Medulla oblongata (tissue), 1 donor: Measurements from ENCODE around the gene GALNT1.

Source experiments
- DNase-seq: peaks from one replicate; pipeline ENCODE4 v3.0.0-alpha.2; 2015; ENCODE audit errors: extremely low spot score

GALNT1 gene

DNA sequence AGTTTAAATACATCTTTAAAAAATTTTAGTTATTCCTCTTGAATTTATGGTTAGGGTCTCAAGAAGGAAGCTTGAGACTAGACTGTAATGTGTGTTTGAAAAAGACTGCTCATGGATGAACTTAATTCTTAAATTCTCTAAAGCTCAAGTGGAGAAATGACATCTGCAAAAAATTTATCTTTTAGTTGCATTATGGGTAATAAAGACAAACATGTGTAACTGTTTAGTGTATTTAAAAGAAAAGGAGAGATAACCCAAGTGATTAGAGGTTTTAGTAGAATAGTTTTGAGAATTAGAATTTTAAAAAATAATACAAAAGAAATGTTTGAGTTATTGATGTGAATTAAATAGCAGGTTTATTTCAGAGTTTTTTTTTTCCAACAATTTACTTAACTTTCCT is 36.7 kb downstream of the GALNT1 start:
- no peak for DNase-seq

DNA sequence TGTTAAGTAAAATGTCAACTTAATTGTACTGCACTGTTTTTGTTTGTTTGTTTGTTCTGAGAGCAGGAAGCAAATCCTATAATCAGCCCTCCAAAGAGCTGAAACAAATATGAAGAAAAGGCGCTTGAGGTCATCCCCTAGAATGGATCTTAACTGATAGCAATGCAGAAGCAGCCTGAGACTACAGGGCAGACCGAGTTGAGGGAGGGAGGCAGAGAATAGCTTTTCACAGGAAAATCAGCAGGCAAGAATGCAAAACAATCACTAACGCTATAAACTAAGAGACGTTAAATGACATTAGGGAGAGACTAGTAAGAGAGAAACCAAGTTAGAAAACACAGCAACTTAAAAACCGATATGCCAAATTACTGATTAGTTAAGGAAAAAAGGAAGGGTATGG is 37.2 kb downstream of the GALNT1 start:
- peak; percentile 50 for DNase-seq

DNA sequence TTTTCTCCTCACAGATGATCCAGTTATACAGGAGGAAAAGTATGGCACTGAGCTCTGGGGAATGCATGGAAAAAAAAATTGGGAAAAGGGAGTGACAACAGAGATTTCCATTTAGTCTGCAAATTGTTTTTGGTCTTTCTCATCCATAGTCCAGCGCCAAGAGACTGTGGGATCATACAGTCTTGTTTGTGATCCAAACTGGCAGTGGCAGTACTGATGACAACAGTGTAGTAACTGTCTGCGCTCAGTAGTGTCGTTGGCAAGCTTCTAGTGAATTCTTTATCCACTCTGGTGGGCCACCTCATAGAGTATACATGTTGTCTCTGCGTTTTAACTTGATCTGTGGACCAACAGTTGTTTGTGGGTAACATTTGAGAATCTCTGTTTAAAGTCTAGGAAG is 37.9 kb downstream of the GALNT1 start:
- DNase-seq: peak; percentile 90

DNA sequence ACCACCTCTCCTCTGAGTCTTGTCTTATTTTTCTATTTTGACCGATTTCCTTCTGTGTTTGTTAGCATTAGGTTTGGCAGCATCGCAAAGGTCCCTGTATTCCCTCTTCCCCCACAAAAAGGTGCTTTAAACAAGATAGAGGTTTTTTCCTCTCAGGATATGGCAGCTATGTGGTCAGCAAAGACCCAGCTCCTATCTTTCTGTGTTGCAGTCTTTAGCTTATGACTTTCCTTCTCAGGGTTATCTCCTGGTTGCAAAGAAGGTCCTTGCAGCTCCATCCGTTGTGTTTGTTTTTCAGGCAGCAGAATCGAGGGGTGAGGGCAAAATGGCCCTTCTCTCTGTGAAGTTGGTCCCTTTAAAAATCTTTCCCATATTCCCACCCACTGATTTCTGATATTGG is 38.4 kb downstream of the GALNT1 start:
- no peak for DNase-seq

DNA sequence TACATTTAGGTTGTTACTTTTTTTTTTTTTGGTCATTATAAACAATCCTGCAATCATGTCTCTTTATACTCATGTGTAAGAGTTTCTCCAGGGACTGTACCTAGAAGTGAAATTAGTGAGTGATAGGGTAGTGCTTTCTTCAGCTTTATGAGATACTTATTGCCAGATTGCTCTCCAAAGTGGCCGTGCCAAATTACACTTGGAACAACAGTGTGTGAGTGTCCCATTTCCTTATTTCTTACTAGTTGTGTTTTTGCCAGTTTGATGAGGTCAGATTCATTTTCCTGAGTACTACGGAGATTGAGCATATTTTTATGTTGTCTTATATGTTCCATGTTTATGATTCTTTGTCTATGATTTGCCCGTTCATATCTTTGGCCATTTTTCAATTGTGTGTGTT is 39.2 kb downstream of the GALNT1 start:
- peak; percentile 54 for DNase-seq

DNA sequence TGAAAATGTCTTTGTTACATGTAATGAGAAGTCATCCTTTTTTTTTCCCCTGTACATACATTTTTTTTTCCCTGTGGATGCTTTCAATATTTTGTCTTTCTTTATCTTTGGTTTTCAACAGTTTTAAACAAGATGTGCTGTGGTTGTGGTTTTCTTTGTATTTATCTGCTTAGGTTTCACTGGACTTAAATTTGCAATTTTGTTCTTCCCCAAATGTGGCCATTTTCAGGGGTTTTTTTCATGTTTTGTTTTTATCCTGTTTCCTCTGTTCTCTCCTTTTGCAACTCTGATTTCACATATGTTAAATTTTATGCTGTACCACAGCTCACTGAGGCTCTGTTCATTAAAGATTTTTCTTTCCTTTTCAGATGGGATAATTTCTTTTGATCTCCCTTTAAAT is 41.7 kb downstream of the GALNT1 start:
- no peak for DNase-seq

DNA sequence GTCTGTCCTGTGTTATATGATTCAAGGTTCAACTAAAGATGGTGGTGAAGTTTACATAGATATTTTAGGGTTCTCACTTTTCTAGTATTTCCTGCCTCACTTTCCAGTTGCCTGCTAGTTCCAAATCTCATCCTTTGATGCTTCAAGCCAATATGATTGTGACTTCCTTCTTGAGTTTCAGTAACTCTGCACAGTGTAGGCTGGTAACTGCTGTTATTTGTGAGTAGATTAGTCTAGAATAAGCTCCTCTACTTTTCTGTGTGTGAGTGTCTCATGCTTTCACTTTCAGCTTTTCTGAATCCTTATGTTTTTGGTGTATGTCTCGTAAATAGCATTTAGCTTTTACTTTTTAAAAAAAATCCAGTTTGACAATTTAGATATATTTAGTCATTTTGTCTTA is 42.6 kb downstream of the GALNT1 start:
- no peak for DNase-seq

DNA sequence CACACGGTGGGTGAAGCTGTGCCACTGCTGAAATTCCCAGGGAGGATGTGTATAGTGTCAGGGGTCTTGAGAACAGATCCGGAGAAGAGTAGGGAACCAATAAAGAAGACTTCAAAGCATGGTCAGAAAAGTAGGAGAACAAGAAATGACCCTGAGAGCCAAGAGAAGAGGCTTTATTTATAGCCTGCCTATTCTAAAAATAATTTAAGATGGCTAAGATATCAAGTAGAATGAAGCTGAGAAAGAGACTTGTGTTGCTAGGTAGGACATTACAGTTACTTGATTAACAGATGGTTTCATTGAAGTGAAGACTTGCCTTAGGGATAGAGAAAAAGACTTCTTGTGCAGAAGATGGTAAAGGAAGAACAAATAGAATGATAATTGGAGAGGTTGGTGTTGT is 43.7 kb downstream of the GALNT1 start:
- no peak for DNase-seq

DNA sequence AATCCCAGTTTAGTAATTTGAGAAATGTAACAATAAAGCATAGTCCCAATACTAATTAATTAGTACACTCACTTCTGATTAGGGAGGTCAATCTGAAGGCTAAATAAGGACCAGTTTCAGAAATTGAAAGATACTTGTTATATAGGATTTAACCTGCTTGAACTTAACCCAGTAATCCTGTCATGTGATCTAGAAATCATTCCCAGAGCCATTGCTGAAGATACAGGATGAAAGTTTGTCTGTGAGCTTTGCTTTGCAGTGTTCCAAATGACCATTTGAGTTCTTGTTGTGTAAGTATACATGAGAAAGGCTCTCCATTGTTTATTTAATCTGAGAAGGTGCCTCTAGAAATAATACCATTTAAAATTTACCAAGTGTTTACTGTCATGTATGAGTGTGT is 52.2 kb downstream of the GALNT1 start:
- no peak for DNase-seq

DNA sequence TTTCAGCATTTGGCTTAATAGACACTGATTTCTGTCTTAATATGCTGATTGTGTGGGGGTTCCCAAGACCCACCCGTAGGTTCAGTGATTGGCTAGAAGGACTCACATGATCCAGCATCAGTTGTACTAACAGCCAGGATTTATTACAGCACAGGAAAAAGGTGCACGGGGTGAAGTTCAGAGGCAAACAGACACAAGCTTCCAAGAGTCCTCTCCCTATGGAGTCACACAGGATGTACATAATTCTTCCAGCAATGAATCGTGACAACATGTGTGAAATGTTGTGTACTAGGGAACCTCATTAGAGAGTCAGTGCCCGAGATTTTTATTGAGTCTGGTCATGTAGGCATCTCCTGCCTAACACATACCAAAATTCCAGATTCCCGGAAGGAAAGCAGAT is 52.8 kb downstream of the GALNT1 start:
- no peak for DNase-seq

DNA sequence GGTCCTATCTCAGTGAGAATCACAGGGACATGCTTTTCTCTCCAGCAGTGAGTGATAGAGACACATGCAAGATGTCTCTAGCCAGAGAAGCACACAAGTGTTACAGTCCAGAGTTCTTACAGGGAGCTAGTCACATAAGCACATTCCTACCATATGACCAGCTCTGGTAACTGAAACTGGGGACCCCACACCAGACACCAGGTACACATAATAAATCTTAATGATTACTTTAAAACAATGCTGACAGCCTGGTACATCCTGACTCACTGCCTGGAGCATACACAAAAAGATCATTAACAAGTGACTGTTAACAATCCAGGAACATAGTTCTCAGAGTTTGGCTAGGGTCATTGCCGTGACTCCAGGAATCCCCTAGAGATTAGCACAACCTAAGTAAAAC is 53.6 kb downstream of the GALNT1 start:
- no peak for DNase-seq

DNA sequence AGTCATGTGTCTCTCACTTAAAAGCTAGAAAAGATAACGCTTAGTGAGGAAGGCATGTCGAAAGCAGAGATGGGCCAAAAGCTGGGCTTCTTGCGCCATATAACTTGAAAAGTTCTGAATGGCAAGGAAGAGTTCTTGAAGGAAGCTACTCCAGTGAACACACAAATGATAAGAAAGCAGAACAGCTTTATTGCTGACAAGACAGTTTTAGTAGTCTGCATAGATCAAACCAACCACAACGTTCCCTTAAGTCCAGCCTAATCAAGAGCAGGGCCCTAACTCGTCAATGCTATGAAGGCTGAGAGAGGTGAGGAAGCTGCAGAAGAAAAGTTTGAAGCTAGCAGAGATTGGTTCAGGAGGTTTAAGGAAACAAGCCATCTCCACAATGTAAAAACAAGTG is 55.7 kb downstream of the GALNT1 start:
- no peak for DNase-seq

DNA sequence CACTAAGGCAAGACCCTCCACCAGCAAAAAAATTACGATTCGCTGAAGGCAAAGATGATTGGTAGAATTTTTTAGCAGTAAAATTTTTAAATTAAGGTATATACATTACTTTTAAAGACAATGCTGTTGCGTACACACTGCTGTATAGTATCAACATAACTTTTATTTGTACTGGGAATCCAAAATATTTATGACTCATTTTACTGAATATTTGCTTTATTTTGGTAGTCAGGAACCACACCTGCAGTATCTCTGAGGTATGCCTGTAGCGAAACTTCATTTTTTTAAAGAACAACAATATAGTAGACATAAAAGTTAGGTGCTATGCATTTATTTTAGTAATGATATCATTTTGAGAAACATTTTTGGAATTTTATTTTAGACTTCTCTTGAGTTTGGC is 57.8 kb downstream of the GALNT1 start:
- DNase-seq: no peak

DNA sequence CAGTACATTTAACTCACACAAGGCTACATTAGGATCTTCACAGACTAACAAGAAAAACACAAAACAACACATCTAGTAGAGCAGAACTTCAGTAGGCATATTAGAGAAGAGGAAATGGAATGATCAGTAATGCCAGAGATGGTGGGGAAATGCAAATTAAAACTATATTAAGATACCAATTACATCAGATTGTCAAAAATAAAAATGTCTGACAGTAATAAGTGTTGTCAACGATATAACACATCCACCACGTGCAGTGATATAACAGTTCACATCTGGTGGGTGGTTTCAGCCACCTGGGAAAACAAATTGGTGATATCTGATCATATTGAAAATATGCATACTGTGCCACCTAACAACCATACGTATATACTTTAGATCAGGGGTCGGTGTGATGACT is 59.9 kb downstream of the GALNT1 start:
- DNase-seq: no peak

DNA sequence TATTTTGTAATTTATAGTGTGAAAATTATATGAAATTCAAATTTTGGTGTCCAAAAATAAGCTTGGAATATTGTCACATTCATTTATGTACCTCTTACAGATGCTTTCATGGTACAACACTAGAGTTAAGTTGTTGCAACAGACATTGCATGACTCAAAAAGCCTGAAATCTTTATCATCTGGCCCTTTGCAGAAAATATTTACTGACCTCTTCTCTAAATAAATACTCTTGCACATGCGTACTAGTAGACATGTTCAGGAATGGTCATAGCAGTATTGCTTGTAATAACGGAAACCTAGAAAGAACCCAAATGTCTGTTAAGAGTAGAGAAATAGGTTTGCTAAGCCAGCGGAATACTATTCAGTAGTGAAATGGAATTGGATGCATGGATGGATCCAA is 60.4 kb downstream of the GALNT1 start:
- DNase-seq: no peak

DNA sequence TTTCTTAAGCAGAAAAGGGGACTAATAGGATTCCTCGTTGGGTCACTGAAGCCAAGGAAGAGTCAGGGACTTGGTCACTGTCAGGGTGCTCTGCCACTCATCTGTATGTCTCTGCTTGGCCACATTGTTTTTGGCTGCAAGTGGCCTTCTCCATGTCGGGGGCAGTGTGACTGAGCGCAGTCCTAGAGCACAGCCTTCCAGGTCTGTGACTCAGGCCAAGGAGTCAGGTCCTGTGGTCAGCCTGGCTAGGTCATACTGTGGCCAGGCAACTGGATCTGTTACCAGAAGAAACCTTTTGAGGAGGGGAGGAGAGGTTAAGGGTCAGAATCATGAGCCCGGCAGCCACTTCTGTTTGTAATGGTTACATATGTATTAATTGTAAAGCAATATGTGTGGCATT is 61.3 kb downstream of the GALNT1 start:
- DNase-seq: no peak

DNA sequence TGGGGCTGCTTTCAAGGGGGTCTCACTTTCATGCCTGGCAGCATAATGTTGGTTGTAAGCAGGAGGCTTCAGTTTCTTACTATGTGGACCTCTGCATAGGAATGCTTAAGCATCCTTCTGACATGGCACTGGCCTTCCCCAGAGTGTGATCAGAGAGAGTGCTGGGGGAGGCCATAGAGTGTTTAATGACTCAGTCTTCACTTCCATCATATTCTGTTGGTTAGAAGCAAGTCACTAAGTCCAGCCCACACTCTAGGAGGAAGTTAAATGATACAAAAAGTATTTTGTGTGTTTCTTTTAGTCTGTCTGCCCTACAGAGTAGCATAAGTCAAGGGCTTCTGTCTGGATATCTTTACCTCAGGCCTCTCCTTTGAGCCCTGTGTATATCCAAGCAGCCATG is 64.9 kb downstream of the GALNT1 start:
- no peak for DNase-seq

DNA sequence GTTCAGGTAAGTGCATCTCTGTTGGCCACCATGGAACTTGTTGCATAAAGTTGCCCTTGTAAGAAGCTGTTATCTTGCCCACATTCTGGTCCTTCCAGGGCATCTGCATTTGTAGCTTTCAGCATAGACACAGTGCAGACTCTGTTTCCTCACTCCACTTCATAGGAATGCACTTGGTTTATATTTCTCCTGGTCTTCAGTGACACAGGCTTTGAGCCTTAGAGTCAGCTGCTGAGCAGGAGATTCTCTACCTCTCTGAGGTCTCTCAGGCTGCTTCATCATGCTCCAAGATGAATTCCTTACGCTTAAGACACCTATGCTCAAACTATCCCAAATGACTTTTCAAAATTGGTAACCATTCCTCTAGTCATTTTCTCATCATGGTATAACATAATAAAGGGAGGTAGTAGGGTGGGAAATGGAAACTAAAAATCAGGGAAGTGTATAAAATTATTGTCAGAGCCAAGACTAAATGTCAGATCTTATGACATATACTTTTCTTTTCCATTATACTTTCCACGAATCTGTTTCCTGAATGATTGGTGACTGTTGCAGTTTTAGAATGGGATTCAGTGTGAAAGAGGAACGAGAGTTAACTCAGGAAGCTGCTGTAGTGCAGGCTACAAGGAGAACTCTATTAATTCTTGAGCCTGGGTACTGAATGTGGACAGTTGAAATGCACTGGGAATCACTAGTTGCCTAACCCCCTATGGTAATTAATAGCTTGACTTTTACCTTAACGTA is 72.0 kb downstream of the GALNT1 start:
- DNase-seq: peak; percentile 21

DNA sequence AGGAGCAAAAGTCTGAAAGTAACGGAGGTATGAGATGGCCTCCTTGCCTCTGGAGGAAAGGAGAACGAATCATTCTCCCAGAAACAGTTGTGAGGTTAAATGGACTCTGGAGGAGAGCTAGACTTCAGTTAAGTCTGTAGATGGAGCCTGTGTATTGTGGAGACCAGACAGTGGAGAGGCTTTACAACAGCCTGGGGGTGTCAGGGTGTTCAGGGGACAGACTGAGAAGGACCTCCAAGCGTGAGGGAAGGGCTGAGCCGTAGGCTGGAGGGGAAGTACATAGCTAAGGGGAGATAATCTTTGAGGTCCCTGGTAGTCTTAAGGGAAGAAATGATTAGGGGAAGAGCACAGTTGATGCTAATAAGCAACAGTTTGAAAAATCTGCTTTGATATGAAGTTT is 76.6 kb downstream of the GALNT1 start:
- no peak for DNase-seq

DNA sequence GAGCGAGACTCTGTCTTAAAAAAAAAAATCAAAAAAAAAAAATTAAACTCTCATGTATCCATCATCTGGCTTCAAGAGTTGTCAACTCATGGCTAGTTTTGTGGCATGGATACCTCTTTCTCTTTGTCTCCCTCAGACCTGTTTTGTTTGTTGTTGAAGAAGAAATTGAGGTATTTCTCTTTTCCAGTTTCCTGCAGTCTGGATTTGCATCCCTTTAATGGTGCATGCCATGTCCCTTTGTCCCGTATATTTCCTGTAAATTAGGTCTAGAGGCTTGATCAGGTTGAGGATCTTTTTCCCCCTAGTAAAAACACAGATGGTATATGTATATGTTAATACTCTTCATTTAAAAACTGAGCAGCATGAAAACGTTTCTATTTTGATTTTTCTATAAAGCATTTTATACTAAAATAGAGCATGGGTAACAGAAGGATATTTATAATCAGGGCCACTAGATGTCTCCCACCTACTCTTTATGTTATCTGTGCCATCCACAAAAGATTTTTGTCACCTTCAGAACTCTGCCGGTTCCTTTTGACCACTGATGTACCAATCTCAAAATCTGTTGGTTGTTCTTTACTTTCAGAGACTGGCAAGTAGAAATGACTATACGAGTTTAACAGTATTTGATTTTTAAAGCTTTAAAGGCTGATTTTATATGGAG is 80.1 kb downstream of the GALNT1 start:
- DNase-seq: peak; percentile 57

DNA sequence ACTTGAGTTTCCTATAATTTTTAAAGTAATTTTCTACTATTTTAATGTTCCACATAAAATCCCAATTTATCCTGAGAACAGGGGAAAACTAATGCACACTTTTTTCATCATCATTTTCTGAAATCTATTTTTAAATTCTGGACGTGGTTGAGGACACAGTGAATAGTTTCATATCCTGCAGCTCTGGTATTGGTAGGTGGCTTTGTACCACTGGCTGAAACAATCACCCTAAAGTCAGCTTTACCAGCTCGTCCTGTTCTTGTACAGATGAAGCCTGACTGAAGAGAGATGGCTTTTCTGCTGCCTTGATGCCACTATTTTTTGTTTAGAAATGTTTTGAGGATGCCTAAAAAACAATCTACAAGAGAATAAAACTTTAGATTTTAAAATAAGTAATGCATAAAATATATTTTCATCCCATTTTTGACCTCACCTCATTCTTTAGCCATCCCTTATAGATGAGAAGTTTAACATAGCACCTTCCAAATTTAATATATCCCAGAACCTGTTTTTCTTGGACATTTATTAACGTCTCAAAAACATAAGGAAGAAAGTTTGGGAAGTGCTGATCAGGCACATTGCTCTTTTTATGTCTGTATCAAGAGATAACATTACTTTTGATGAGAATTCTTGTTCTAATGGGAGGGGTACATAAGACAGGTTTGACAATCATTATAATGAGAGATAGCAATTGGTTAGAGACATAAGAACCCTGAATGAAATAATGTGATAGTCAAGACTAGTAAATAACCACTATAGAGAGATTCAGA is 80.9 kb downstream of the GALNT1 start:
- no peak for DNase-seq

DNA sequence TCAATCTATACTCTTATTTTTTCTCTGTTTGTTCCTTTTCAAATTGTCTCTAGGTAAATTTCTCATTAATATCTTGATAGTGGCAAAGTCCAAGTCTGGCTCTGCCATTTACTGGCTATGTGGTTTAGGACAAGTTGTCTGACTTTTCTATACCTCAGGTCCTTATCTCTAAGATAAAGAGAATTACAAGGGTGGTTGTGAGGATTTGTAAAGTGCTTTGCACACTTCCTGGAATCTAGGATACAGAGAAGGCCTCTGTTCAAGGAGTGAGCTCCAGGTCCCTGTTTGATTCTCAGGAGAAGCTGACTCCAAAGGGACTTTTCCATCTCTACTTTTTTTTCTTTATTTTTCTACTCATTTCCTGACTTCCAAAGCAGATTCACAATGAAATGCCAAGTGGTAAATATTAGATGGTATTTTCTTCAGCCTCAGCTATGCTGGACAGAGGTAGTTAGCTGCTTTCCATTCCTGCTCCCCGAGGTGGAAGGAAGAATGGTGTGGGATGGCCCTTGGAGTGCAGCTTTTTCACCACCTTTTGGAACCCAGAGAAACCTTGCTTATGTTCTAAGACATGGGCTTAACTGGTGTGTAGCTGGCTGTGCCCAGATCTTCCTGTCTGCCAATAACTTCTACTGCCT is 90.5 kb downstream of the GALNT1 start:
- DNase-seq: no peak

DNA sequence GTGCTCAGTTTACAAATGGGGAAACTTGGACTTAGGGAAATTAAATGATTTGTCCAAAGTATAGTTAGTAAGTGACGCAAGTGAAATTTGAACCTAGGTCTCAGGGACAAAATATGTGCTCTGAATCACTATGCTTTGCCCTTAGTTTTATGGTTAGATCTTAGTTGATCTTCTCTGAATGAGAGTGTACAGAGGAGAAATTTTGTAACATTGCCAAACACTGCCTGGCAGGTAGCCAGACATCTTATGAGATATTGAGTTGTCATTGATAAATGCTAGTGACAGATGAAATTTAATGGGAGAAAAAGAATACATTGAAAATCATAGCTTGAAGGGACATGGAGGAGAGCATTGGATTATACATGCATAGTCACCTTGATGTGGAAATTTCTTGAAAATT is 91.4 kb downstream of the GALNT1 start:
- DNase-seq: no peak
